ENCODE data around the gene RMND1. TPM values are rescaled to one million over a fixed set of nuclear protein-coding genes. Genes with fewer than 3 reads are reported as not detected.

Gene RMND1
- total and polyA plus RNA-seq, 2 of the 13 experiments (the other 11 are each of a cell fraction or from before 2014, with no cell fraction given), result 34.0 to 72.5 TPM

DNA sequence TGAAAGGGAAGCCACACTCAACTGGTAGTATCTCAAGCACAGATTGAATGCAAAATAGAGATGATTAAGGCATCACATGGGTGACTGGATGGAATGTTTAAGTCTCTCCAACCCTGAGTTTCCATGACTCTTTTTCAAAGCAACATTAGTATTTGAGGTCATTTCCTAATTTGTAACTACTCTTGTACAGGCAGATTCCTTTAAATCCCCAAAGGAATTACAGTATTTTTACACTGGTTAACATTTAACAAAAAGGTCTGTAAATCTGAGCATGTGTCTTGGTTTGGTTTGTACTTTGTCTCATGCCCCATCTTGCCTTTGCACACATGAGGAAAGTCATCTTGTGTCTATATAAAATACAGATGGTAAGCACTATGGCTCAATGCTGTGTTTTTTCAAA is 15.1 kb downstream of the RMND1 start (continued):
- TF ChIP-seq TBP (CRISPR knock-in tag; IDR thresholded peaks at IDR 0.05), result no peak
- peak; percentile 33; the same call in 1 of the 2 replicates for TF ChIP-seq RXRB (CRISPR knock-in tag; IDR thresholded peaks at IDR 0.05; ENCODE audit: borderline replicate concordance)
- no peak for TF ChIP-seq TAF1 (CRISPR knock-in tag; IDR thresholded peaks at IDR 0.05)
- TF ChIP-seq, protein P1, sequence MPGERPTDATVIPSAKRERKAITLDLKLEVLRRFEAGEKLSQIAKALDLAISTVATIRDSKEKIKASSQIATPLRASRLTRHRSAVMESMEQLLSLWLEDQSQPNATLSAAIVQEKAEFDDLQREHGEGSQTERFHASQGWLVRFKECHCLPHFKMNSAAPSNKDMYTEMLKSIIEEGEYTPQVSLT (CRISPR knock-in tag; IDR thresholded peaks at IDR 0.05; ENCODE audit: borderline replicate concordance, low read depth), result no peak
- no peak for TF ChIP-seq ZSCAN21 (CRISPR knock-in tag; IDR thresholded peaks at IDR 0.05; ENCODE audit: borderline replicate concordance)
- no peak for TF ChIP-seq SOX13 (IDR thresholded peaks at IDR 0.05)
- peak in 1 of 2 experiments; percentile 45; a peak in 1 of 4 replicates for TF ChIP-seq SOX13 (CRISPR knock-in tag; conservative IDR thresholded peaks at IDR 0.05 in 1 of 2, IDR thresholded peaks at IDR 0.05 in 1 of 2)
- TF ChIP-seq, protein P2, sequence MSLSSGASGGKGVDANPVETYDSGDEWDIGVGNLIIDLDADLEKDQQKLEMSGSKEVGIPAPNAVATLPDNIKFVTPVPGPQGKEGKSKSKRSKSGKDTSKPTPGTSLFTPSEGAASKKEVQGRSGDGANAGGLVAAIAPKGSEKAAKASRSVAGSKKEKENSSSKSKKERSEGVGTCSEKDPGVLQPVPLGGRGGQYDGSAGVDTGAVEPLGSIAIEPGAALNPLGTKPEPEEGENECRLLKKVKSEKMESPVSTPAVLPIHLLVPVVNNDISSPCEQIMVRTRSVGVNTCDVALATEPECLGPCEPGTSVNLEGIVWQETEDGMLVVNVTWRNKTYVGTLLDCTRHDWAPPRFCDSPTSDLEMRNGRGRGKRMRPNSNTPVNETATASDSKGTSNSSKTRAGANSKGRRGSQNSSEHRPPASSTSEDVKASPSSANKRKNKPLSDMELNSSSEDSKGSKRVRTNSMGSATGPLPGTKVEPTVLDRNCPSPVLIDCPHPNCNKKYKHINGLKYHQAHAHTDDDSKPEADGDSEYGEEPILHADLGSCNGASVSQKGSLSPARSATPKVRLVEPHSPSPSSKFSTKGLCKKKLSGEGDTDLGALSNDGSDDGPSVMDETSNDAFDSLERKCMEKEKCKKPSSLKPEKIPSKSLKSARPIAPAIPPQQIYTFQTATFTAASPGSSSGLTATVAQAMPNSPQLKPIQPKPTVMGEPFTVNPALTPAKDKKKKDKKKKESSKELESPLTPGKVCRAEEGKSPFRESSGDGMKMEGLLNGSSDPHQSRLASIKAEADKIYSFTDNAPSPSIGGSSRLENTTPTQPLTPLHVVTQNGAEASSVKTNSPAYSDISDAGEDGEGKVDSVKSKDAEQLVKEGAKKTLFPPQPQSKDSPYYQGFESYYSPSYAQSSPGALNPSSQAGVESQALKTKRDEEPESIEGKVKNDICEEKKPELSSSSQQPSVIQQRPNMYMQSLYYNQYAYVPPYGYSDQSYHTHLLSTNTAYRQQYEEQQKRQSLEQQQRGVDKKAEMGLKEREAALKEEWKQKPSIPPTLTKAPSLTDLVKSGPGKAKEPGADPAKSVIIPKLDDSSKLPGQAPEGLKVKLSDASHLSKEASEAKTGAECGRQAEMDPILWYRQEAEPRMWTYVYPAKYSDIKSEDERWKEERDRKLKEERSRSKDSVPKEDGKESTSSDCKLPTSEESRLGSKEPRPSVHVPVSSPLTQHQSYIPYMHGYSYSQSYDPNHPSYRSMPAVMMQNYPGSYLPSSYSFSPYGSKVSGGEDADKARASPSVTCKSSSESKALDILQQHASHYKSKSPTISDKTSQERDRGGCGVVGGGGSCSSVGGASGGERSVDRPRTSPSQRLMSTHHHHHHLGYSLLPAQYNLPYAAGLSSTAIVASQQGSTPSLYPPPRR (CRISPR knock-in tag; IDR thresholded peaks at IDR 0.05; ENCODE audit: borderline replicate concordance), result no peak
- TF ChIP-seq, protein P3, sequence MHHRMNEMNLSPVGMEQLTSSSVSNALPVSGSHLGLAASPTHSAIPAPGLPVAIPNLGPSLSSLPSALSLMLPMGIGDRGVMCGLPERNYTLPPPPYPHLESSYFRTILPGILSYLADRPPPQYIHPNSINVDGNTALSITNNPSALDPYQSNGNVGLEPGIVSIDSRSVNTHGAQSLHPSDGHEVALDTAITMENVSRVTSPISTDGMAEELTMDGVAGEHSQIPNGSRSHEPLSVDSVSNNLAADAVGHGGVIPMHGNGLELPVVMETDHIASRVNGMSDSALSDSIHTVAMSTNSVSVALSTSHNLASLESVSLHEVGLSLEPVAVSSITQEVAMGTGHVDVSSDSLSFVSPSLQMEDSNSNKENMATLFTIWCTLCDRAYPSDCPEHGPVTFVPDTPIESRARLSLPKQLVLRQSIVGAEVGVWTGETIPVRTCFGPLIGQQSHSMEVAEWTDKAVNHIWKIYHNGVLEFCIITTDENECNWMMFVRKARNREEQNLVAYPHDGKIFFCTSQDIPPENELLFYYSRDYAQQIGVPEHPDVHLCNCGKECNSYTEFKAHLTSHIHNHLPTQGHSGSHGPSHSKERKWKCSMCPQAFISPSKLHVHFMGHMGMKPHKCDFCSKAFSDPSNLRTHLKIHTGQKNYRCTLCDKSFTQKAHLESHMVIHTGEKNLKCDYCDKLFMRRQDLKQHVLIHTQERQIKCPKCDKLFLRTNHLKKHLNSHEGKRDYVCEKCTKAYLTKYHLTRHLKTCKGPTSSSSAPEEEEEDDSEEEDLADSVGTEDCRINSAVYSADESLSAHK (CRISPR knock-in tag; IDR thresholded peaks at IDR 0.05; ENCODE audit: borderline replicate concordance), result no peak
- TF ChIP-seq ERF (CRISPR knock-in tag; IDR thresholded peaks at IDR 0.05), result 0 out of 2 replicates have a peak, but pooled peaks have one; percentile 3
- TF ChIP-seq SCMH1 (CRISPR knock-in tag; IDR thresholded peaks at IDR 0.05; ENCODE audit: borderline replicate concordance), result no peak
- TF ChIP-seq EP300 (IDR thresholded peaks at IDR 0.05; ENCODE audit: low read depth in 2 of 2, low read length in 2 of 2), result peak in 1 of 2 experiments; percentile 38; a peak in 1 of 4 replicates
- no peak for TF ChIP-seq EP300 (CRISPR knock-in tag; IDR thresholded peaks at IDR 0.05; ENCODE audit: borderline replicate concordance)
- TF ChIP-seq CEBPG (CRISPR knock-in tag; IDR thresholded peaks at IDR 0.05), result peak; percentile 43; the same call in 1 of the 2 replicates
- TF ChIP-seq NAIF1 (CRISPR knock-in tag; IDR thresholded peaks at IDR 0.05; ENCODE audit: borderline replicate concordance), result no peak
- TF ChIP-seq FOXP1 (IDR thresholded peaks at IDR 0.05), result no peak
- TF ChIP-seq FOXP1 (CRISPR knock-in tag; IDR thresholded peaks at IDR 0.05), result peak; percentile 59
- no peak for TF ChIP-seq TP53 (CRISPR knock-in tag; conservative IDR thresholded peaks at IDR 0.05)
- no peak for TF ChIP-seq MTA3 (CRISPR knock-in tag; IDR thresholded peaks at IDR 0.05)
- TF ChIP-seq, protein P4, sequence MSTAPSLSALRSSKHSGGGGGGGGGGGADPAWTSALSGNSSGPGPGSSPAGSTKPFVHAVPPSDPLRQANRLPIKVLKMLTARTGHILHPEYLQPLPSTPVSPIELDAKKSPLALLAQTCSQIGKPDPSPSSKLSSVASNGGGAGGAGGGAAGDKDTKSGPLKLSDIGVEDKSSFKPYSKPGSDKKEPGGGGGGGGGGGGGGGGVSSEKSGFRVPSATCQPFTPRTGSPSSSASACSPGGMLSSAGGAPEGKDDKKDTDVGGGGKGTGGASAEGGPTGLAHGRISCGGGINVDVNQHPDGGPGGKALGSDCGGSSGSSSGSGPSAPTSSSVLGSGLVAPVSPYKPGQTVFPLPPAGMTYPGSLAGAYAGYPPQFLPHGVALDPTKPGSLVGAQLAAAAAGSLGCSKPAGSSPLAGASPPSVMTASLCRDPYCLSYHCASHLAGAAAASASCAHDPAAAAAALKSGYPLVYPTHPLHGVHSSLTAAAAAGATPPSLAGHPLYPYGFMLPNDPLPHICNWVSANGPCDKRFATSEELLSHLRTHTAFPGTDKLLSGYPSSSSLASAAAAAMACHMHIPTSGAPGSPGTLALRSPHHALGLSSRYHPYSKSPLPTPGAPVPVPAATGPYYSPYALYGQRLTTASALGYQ (CRISPR knock-in tag; IDR thresholded peaks at IDR 0.05), result 0 out of 2 replicates have a peak, but pooled peaks have one; percentile 20

Measured in HepG2 (cell line).